Measurements from ENCODE around the gene GCC1. TPM values are rescaled to one million over a fixed set of nuclear protein-coding genes. Genes with fewer than 3 reads are reported as not detected.

GCC1 gene
- total RNA-seq, 2 experiments from 2014 or later, result 14.1 to 15.0 TPM

Other genes starting within 250 kb of the GCC1 start
- 10 to 100 TPM; 24.9 to 29.2 TPM for gene ZNF800, start 192.9 kb downstream of the GCC1 start, total RNA-seq
- gene ARF5, start 2.8 kb upstream of the GCC1 start, total RNA-seq, result 100 to 1,000 TPM; 128 to 129 TPM
- gene FSCN3, start 8.1 kb upstream of the GCC1 start, total RNA-seq, result under 1 TPM; 0.75 to 0.86 TPM
- gene PAX4, start 32.5 kb upstream of the GCC1 start, total RNA-seq, result not detected
- 100 to 1,000 TPM; 208 to 235 TPM for gene SND1, start 66.6 kb upstream of the GCC1 start, total RNA-seq

Measured in activated CD4-positive, alpha-beta memory T cell treated with anti-CD3 and anti-CD28 coated beads for 36 hours (primary cell).